Colon (tissue), 2 donors: Measurements from ENCODE around the gene SOX2.

Experiments
- FAIRE-seq: peaks from 2 replicates; lab custom pipeline; 2012; peaks lifted over from hg19 to GRCh38; lab: Jason Lieb, UNC
- donor health status: control.
- donor health status: control.

SOX2 gene

DNA sequence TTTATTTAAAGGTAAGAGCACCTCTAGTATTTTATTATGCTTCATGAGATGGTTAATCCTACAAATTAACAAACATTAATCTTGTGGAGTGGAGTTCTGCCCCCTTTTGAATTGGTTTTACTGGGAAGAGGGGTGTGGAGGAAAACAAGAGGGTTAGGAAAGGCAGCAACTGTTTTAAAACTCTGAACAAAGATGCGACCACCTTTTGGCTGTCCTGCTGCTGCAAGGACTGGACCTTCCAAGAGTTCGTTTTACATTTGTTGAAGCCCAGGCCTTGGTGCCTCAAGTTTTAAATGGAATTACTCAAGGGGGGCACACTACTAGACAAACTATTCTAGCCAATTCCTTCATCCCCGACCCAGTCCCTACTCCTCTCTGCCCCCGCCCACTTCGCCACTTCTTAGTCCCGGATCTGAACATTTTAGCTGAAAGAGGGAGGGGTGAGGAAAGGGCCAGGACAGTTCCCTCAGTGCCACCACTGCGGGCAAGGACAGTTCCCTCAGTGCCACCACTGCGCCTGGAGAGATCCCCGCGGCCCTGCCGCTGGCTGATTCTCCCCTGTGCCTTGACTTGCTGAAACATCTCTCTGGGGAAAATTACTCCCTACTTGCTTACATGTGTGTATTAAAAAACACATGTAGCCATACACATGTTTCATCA is 11.2 kb downstream of the SOX2 start:
- FAIRE-seq: no peak

GRCh38 chr3:181723625-181724191 is 12.0 kb downstream of the SOX2 start:
- FAIRE-seq: no peak

DNA sequence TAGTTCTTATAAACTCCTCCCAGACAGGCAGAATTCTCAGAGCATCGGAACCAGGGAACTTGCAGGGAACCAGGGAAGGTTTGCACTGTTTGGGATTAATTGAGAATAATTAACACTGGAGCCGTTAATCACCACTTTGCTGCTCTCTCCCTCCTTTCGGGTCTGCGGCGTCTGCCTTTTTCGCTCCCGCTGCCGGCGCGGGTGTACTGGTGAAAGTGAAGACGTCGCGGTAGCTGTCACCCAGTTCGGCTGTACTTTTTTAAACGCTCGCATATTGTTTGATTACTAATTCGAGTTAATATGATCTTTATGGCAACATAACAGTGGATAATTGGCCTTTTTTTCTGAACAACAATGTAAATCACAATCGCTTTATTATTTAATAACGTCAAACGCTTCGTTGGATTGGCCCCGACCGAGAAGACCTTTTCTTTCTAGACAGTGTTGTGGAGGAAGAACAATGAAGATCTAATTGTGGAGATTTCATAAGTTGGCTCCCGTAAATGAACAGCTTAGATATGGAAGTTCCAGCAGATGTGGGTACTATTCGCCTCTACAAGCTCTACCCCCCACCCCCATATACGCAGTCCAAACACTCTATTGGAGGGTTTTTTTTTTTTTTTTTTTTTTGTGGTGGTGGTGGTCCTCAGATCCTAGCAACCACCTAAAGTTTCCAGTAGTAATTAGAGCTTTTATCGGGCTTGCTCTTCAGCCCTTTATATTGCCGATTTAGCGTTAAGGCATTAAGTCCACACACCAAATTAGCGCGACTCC is 12.7 kb downstream of the SOX2 start:
- FAIRE-seq: no peak

- no peak for FAIRE-seq
Observed at GRCh38 chr3:181725131-181725731, 13.5 kb downstream of the SOX2 start.

DNA sequence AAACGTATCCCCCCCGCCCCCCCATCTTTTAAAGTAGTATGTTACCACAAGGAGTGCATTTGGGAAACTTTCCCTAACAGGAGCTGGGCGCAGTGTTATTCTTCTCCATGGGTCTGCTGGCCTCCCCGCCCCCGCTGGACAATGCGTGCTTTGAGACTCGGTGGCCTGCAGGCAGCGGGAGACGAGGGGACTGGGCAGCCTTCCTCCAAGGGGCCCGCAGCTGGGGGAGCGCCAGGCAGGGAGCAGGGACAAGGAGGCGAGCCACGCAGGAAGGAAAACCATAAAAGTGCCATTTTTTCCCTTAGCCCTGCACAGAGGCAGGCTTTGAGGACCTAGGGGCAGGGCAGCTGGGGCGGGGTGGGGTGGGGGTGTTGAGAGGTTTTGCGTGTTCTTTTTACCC is 14.1 kb downstream of the SOX2 start:
- no peak for FAIRE-seq

DNA sequence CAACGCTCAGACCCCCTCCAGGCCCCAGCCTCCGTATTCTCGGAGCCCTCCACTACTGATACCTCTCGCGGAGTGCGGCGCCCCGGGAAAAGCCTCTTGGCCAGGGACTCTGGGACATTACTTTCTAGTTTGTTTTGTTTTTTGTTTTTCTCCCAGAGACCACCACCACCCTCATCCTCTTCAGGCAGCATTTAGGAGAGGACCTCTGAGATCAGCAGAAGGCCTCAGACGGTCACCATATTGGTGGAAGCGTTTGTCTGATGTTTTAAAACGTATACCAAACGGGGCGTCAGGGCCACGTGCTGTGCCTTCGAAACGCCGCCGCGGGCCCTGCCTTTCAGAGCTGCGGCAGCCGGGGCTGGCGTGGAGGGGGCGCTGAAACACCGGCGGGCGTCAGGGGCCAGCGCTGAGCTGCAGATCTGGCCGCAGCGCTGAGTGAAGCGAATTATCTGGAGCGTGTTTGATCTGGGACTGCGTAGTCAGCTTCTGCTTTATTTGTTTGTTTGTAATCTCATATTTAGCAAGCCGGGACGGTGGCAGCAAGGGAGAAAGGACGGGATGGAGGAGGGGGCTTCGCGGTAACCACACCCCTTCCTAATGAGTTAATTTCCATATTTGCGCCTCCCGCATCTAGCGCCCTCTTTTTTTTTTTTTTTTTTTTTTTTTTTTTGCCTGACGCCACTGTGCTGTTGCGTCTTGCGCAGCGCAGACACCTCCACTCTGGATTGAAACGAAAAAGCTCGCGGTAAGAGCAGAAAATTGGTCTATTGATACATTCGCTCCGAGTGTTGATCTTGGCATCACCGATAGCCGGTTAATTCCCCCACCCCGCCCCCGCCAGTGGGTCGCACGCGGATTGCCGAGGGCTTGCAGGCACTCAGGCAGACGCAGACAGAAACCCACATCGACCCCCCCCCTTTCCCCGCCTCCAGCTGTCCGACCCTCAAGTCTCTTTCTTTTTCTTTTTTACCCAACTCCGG is 14.9 kb downstream of the SOX2 start:
- no peak for FAIRE-seq

GRCh38 chr3:181727341-181728032 is 15.8 kb downstream of the SOX2 start:
- no peak for FAIRE-seq

- FAIRE-seq: no peak
Observed at GRCh38 chr3:181728470-181729340, 17.0 kb downstream of the SOX2 start.

DNA sequence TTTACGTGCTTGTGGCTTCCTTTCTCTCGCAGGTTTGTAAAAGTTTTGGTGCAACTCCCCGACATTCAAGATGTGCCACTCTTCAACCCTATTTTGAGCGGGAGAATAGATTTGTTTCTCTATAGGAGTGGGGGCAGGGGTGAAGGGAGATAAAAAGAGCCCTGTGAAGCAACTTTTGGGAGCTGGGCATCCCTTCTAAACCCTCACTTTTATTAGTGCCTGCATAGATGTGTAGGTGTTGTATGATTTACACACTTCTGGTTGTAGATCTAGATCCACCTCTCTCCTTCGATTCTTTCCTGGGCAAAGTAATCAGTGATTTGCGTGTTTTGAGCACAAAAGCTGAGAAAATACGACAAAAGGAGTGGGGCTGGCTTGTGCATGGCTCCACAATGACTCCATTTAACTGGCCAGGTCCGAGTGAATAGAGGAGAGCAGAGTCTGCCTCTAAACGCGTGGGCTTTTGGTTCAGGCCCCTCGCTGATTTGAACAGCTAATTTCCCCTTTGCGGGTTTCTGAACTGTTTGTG is 17.7 kb downstream of the SOX2 start:
- no peak for FAIRE-seq

GRCh38 chr3:181730316-181730715 is 18.6 kb downstream of the SOX2 start:
- FAIRE-seq: no peak

DNA sequence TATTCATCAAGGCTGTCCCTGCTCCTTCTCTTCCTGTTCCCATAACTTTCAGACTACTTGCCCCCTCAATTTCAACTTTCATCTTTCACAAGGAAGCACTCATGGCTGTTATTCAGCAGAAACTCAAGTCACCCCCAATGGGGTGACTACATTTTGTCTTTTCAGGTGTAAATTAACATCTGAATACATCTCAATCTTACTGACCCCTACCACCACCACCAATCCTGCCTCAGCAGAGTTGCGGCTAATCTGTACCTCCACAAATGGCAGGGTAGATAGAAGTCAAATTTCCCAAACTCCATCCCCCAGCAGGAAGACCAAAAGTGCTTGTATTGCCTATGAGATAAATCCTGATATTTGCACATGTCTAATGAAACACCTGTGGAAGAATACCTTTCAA is 19.2 kb downstream of the SOX2 start:
- no peak for FAIRE-seq

- no peak for FAIRE-seq
Observed at GRCh38 chr3:181735911-181736310, 24.2 kb downstream of the SOX2 start.

DNA sequence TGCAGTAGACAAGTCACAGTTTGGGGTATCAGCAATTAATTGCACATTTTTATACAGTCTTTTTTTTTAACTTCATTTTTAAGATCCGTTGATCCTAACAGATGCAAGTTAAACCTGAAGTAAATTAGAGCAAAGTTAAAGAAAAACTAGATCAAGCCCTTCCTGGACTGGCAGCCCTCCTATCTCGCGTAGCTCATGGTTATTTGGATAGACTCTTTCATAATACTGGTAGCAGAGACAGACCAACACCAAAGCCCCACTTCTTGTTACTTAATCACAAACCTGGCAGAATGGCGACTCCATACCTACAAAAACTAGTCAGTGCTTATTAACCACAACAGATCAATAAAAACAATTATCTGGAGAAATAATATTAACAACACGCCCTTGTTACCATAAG is 26.8 kb downstream of the SOX2 start:
- FAIRE-seq: no peak

GRCh38 chr3:181739628-181740027 is 27.9 kb downstream of the SOX2 start:
- FAIRE-seq: no peak

DNA sequence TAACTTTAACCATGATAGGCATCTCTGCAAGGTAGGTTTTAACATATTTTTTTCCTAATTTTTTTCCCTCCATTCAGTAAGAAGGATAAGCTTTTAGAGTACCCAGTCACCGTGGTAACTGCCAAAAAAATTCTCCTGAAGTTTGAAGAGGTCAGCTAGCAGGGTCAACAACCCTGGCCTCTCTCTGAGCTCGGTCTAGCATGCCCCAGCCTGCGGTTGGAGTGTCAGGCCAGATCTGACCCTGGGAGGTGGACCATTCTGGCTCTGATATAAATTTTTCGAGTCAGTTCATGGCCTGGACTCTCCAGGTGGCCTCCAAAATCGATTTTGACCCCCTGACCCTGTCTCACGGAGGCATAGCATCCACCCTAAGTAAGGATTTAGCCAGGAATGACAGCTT is 29.7 kb downstream of the SOX2 start:
- no peak for FAIRE-seq

GRCh38 chr3:181752202-181752671 is 40.5 kb downstream of the SOX2 start:
- FAIRE-seq: no peak

- no peak for FAIRE-seq
Observed at GRCh38 chr3:181753391-181753790, 41.7 kb downstream of the SOX2 start.

GRCh38 chr3:181755959-181756358 is 44.2 kb downstream of the SOX2 start:
- FAIRE-seq: no peak

- FAIRE-seq: no peak
Observed at GRCh38 chr3:181756645-181757297, 45.0 kb downstream of the SOX2 start.
